GM10248 (cell line): ENCODE results near the gene B4GALNT2.

Experiments used
- CTCF ChIA-PET: fragments of 300-600 bp; sonication (Branson Sonifier 250); formaldehyde crosslinking; extraction: SDS; loops from one replicate; lab custom pipeline; 2021; ENCODE audit warnings: antibody characterized with exemption; lab: Yijun Ruan, JAX
- POLR2A ChIA-PET: fragments of 350-650 bp; sonication (Branson Sonifier 250); formaldehyde crosslinking; extraction: SDS; loops from one replicate; lab custom pipeline; 2020; ENCODE audit warnings: antibody characterized with exemption; lab: Yijun Ruan, JAX
- DNase-seq: peaks from one replicate; pipeline ENCODE4 v3.0.0; 2012; ENCODE audit errors: extremely low spot score
- TF ChIP-seq, protein P1 (sequence below): IDR thresholded peaks from 2 replicates; pipeline ENCODE4 v1.5.1; 2012; ENCODE audit warnings: mild to moderate bottlenecking, low read depth; ENCODE audit errors: extremely low read depth, missing control alignments, control extremely low read depth

The B4GALNT2 gene

DNA sequence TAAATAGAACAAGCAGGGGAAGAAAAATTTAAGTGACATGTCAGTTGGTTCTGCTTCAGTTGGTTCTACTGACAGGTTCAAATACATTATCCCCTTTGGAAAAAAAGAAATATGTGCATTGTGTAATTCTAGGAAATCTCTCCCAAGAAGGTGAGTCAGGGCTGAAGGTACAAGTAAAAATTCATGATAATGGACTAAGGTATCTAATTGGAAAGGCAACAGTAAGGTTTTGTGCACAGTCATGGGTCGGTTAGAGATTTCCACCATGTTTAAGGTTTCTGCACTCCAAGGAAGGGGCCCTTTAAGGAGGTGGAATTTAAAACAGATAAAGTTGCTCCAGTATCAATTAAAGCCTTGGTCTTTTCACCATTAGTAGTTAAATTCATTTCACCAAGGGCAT lies 17.9 kb upstream of the B4GALNT2 start:
- ChIA-PET POLR2A (no interaction called here), CTCF (interaction anchor here (1.0 kb wide), 1 partner anchor 8 kb away, joined by 3 read pairs; no protein-coding TSS in a partner anchor)
- TF ChIP-seq, protein P1, sequence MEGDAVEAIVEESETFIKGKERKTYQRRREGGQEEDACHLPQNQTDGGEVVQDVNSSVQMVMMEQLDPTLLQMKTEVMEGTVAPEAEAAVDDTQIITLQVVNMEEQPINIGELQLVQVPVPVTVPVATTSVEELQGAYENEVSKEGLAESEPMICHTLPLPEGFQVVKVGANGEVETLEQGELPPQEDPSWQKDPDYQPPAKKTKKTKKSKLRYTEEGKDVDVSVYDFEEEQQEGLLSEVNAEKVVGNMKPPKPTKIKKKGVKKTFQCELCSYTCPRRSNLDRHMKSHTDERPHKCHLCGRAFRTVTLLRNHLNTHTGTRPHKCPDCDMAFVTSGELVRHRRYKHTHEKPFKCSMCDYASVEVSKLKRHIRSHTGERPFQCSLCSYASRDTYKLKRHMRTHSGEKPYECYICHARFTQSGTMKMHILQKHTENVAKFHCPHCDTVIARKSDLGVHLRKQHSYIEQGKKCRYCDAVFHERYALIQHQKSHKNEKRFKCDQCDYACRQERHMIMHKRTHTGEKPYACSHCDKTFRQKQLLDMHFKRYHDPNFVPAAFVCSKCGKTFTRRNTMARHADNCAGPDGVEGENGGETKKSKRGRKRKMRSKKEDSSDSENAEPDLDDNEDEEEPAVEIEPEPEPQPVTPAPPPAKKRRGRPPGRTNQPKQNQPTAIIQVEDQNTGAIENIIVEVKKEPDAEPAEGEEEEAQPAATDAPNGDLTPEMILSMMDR, result no peak
- no peak for DNase-seq

DNA sequence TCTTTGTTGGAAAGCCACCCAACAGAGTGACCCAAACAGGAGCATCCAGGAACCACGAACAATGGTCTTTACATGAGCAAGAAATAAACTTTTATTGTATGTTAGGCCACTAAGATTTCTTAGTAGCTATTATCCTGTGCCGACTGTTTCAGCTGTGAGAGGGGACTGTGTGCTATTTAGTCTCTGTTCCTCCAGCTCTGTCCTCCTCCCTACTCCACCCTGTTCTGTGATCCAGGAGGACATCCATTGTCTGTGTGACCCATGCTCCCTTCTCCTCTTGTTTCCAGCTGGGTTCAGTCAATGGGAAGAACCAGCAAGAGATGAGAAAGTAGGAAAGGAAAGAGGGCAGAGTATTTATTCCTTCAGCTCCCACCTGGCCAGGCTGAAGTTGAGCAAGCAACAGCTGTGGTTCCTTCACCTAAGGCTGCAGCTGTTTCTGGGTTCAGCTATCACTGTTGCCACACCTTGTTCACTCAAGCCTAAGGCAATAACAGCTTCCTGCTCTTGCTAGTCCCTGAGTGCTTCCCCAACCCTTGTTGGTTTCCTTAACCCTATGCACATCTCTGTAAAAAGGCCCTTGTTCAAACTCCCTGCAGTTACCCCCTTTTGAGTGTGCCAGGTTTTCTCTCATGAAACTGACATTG lies 14.9 kb upstream of the B4GALNT2 start:
- DNase-seq, result no peak
- POLR2A ChIA-PET, result no interaction called here
- TF ChIP-seq, protein P1, result no peak
- CTCF ChIA-PET, result interaction anchor here (0.9 to 1.1 kb wide), 2 partner anchors 19 to 26 kb away, joined by 3 read pairs; no protein-coding TSS in a partner anchor

- POLR2A ChIA-PET, result no interaction called here
- no peak for DNase-seq
- TF ChIP-seq, protein P1, result no peak
- CTCF ChIA-PET, result no interaction called here
These were observed 12.4 kb upstream of the B4GALNT2 start for GRCh38 chr17:49120166-49120565.

DNA sequence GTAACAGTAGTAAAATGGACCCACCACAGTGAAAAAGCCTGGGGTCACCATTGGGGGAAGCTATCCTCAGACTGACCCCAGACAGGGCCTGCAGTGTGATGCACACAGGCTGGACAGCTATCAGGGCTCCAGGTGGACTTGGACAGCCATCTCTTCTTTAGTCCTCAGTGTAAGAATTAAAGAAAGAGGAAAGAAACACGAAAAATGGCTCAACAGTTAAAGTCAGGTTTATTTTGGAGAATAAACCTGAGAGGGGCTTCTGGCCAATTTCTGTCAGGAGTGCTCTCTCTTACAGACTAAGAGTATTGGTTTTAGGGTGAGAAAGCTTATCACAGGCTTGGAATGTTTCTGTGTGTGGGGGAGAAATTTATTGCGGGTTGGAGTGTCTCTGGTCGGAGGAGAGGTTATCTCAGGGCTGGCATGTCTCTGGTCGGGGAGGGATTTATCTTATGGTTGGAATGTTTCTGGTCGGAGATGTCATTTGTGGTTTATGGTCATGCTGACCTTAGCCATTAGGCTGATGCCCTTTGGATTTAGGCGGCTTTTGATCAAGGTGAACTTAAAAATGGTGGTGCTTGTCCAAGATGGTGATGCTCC lies 10.8 kb upstream of the B4GALNT2 start:
- POLR2A ChIA-PET, result no interaction called here
- CTCF ChIA-PET, result interaction anchor here (1.4 kb wide), 1 partner anchor 443 kb away, joined by 3 read pairs; no protein-coding TSS in a partner anchor
- TF ChIP-seq, protein P1, result no peak
- DNase-seq, result no peak

DNA sequence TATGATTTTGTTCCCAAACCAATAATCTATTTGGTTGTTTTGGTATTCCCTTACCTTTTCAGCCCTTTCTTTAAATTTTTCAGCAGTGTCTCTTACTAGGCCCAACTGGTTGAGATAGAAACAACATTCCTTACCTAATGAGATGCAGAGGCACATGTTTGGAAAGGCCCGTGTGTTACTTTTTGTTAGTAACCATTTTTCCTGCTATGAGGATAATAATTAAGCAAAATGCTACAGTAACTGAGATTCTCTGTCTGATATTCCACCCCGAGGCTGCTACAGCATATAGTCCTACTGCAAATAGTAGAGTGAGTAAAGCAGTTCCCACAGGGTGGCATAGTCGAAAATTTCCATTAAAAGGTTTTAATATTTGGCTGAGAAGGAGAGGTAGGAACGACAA lies 10.0 kb upstream of the B4GALNT2 start:
- ChIA-PET POLR2A (no interaction called here), CTCF (interaction anchor here (0.9 to 1.0 kb wide), 2 partner anchors 7 to 9 kb away, joined by 3 to 4 read pairs; no protein-coding TSS in a partner anchor)
- TF ChIP-seq, protein P1, result no peak
- no peak for DNase-seq

DNA sequence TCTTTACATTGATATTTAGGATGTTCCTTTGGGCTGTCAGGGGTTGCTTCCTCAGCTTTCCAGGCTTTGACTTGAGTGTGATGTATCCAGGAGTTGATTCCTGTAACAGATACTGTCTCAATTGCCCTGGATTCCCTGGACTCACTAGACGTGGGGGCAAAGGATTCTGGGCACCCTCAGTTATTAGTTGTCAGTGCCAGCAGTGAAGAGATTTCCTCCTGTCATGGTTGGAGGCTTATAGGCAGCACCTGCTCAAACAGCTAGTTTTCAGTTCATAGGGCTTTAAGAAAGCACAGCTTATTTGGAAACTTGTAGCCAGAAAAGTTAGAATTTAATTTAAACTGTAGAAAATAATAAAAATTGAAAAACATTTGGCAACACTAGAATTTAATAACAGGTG lies 9.5 kb upstream of the B4GALNT2 start:
- ChIA-PET POLR2A (no interaction called here), CTCF (interaction anchor here (0.9 to 1.0 kb wide), 2 partner anchors 8 to 10 kb away, joined by 3 to 4 read pairs; no protein-coding TSS in a partner anchor)
- DNase-seq, result no peak
- TF ChIP-seq, protein P1, result no peak
